GM19238 (cell line): ENCODE results near the gene MAS1.

Source experiments
- DNase-seq: peaks from one replicate; pipeline ENCODE4 v3.0.0; 2011; ENCODE audit warnings: low spot score; ENCODE audit not compliant: insufficient read length

Gene MAS1

DNA sequence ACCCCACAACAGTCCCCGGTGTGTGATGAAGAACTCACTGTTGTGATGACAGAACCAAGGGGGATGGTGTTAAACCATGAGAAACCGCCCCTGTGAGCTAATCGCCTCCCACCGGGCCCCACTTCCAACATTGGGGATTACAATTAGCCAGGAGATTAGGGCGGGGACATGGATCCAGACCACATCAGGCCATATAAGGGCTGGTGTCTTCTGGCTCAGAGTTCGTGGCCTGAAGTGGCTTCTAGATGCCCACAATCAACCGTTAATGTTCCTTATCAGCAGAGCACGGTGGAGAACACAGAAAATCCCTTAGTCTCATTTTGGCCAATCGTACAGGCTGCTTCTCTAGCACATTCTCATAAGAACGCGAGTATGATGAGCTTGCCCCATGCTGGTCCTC, 10.9 kb upstream of the MAS1 start:
- no peak for DNase-seq

DNA sequence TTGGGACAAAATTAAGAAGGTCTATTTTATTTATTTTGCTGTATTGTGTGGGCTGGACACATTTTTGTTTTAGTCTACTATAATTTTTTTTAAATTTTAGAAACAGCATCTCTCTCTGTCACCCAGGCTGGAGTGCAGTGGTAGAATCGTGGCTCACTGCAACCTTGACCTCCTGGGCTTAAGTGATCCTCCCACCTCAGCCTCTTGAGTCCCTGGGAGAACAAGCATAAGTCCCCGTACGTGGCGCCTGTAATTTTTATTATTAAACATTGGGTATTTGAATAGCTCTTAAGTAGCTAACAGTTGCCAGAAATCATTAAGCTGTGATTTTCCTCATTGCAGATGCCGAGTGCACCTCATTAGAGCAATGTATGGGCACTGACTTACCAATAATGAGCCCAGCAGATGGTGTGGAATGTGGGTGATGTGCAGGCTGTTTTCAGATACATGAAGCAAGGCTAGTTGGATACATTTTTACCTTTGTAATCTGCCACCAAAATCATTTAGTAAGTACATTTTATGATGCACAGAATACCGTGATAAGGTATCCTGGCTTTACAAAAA, 10.3 kb upstream of the MAS1 start:
- DNase-seq, result no peak

DNA sequence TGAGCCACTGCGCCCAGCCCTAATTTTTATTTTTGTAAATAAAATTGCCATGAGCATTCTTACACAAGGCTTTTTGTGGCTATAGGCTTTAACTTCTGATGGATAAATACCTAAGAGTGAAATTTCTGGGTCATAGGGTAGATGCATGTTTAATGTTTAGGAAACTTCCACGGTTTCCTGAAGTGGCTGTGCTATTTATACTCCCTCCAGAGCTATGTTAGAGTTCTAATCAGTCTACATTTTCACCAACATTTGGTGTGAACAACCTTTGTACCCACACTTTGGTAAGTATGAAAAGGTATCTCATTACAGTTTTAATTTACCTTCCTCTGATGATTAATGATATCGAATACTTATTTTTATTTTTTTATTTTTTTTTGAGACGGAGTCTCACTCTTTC, 6.1 kb upstream of the MAS1 start:
- DNase-seq, result no peak

DNA sequence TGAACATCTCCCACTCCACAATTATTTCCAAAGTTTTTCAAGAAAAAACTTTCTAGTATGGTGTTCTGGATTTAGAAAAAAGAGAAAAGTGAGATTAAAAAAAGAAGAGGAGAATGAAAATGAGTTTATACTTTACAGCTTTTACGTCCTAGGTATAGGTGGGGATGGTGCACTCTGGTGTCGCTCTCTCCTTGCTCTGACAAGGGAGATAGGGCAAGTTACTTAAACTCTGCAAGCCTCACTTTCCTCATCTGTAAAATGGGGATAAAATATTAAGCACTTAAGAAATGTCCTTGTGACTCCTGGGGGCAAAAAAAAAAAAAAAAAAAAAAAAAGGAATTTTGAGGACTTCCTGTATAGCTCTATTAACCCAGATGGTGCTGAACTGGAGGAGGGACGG, 4.5 kb upstream of the MAS1 start:
- no peak for DNase-seq

DNA sequence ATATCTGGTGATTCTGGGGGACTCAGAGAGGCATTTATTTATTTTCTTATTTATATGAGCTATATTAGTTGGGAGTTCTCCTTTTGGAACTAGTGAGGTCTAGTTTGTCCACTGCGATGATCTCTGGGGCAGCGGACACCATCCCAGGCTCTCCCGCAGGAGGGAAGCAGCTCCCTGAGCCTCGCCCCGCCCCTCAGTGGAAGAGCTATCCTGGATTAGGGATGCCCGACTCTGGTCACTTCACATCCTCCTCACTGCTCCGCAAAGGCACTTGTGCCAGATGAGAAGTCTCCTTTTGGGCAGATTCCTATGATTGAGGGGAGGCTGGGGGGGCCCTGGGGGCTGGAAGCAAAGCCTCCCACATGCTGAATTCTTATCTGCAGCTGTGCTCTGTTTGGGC, 3.6 kb upstream of the MAS1 start:
- DNase-seq, result no peak

DNA sequence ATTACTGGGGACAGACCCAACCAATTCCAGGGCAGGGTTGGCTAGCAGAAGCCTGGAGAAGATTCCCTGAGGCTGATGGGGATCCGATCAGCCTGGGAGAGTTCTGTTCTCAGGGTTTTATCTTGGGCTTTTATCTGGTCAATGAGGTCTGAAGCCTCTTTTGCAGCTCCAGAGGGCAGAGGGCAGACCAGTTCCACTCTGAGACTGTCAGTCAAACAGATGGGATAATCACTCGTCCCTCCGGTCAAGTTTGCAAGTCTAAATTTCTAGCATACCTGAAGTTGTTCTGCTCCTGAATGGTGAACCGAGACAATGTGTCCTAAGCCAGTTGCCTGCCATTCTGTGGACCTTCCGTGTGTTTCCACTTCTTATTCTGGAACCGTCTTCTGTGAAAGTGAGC, 3.0 kb upstream of the MAS1 start:
- DNase-seq, result no peak

DNA sequence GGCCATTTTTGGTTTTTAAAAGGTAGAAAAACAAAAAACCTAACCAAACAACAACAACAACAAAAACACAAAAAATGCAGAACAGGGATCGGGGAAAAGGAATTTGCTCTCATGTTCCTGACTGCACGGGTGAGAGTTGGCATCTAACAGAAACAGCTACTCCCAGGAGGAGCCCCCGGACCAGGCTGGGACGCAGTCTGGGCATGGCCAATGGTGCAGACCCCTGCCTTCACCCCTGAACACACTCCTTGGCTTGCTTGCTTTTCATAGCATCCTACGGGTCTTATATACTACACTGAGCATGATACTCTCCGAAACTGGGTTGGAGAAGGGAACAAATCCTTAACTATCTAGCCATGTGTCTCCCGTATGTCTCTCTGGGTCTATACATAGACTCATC, 587 bp upstream of the MAS1 start:
- no peak for DNase-seq

DNA sequence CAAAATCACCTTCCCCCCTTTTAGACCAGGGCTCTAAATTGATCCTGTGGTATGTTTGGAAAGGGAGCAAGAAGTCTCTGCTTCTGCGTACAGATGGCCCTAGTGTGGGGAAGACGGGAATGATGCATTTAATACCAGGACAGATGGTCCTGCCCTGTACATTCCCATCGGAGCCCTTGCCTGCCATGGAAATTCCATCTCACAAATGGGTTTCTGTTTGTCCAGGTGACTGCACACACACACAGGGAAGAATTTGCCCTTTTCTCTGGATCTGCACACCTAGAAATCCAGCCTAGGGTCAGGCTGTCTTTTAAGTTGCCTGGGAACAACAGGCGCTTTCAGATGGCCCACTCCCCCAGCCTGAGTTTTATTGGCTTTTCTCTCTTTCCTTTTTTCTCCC, 1.3 kb downstream of the MAS1 start:
- DNase-seq, result no peak

DNA sequence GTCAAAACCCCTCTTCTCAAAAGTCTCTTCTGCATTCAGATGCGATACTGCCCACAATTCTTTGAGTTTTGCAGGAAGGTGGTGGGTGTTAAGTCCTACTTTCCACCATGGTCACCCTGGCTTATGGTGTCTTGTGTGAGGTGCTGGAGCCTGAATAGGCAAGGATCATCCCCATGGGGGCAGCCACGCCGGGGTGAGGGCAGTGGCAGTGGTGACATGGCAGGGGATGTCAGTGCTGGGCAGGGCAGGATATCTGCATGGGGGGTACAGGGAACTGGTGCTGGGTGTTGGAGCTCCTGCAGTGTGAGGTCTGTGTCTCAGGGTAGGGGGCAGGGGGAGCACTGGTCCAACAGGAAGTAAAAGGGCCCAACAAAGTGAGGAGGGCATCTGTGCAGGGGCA, 2.3 kb downstream of the MAS1 start:
- no peak for DNase-seq

DNA sequence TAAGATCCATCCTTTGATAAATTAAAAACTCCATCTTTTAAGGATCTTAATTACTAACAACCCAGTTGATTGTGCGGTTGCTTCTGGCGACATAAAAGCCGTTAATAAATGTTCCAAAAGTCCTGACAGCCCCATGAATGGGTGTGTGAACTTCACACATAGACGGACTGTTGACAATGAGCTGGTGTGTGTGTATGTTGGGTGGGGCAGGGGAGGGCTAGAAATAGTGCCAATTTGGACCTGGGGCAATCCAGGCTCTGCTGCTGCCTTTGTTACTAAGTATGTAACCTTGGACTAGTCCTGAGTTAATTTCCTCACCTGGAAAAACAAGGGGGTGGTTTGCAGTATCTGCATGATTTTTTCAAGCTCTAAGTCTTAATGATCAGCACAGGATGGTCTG, 4.2 kb downstream of the MAS1 start:
- no peak for DNase-seq

DNA sequence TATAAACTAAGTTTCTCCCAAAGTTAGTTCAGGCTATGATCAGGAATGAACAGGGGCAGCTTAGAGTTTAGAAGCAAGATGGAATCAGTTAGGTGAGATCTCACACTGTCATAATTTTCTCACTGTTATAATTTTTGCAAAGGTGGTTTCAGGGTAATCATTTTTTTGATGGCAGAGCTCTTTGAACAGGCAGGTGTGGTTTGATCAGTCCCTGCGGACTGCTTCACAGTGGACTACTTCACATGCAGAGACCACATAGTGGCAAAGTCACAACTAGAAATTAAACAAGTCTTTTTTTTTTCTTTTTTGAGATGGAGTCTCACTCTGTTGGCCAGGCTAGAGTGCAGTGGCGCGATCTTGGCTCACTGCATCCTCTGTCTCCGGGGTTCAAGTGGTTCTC, 6.8 kb downstream of the MAS1 start:
- no peak for DNase-seq

DNA sequence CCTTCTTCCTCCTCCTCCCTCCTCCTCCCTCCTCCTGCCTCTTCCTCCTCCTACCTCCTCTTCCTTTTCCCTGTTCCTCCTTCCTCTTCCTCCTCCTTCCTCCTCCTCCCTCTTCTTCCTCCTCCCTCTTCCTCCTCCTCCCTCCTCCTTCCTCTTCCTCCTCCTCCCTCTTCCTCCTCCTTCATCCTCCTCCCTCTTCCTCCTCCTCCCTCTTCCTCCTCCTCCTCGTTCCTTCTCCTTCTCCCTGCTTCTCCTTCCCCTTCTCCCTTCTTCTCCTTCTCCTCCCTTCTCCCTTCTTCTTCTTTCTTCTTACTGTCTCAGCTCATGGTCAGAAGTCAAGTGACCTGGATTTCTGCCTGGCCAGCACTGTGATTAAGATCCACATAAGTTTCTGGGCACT, 7.7 kb downstream of the MAS1 start:
- no peak for DNase-seq

DNA sequence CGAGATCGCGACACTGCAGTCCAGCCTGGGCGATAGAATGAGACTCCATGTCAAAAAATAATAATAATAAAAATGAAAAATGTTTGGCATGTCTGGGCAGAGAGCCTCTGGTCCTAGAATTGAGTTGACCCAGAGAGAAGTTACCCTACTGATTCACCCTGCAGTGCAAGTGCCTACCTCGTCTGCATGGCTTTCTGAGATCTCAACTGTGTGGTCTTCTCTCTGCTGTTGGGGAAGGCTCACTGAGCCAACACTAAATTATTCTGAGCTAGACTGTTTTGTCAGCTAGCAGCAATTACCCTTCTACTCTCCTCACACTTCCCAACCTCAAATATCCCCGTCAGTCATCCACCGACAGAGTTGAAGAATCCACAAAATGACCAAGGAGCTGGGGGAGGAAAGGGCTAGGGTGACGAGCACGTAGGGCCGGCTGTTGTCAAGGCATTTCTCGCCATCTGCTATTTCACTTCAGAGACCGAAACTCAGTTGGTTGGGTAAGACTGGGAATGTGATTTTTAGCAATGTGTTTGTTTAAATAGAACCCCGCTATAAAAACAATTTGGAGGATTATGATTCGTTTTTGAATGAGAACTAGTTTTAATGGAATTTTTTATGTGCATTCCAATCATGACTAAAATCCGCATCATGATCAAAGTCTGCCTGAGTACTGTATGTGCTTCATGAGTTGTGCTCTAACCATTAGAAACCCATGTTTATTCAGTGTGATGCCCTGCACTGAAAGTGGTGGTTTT, 9.4 kb downstream of the MAS1 start:
- DNase-seq, result no peak

DNA sequence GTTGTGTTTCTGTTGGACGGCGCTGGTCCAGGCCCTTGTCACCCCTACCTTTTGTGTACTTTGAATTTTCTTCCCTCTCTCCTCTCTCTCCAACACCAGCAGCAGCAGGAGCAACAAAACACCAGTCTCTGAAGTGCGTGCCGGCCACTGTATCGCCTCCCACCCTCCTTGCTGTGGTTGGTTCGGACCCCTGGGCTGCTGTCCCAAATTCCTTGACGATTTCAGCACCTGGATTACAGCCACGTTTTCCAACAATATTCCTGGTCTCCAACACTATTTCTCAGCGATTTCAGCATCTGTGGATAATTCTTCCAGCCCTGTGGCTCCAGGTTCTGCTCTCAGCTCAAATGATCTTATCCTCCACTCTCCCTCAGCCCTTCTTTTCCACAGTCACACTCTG, 11.8 kb downstream of the MAS1 start:
- no peak for DNase-seq

DNA sequence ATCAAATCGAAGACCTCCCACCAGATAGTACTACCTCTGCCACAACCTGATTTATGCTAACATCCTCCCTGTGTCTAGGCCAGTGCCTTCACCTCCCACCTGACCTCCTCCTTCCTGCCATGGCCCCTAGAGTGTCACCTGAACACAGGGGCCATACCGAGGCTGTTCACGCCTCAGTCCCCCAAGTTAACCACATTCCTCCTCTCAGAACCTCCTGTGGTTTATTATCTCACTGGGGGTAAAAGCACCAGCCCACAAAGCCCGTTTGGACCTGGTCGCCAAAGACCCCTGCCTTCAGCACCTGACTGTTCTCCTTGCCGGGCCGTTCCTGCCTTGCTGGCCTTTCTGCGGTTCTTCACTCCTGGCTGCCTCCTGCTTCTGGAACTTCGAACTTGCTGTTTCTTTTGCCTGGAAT, 13.7 kb downstream of the MAS1 start:
- no peak for DNase-seq

DNA sequence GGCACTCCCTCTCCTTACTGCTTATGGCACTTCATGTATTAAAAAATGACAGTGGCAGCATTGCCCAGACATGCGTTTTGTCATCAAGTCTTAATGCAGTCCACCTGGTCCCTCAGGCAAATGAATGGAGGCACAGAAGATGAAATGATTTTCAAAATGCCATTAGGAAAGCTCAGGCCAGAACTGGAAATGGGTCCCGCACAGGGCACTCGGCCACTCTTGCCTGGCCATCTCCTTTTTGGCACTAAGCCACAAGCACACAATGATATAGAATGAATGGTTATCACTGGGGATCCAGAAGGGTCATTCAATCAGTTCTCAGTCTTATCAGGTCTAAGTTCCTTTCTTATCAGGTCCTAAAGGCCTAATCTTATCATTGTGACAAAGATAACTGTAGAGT, 15.6 kb downstream of the MAS1 start:
- no peak for DNase-seq

DNA sequence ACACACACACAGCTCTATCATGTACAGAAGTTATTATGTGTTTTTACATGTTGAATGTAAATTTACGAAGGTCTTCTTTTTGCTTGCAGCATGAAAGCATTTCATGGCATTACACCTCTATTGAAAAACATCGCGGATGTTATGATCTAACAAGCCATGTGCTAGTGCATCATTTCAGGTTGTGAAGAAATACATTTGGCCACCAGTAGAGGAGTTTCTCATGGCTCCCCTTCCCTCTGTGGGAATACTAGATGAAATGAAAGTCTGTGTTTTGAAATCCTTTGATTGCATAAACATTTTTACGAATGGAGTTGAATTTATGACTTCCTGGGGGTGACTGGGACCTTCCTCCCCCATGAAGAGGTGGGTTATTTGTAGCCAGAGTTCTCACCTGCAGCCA, 17.7 kb downstream of the MAS1 start:
- no peak for DNase-seq

DNA sequence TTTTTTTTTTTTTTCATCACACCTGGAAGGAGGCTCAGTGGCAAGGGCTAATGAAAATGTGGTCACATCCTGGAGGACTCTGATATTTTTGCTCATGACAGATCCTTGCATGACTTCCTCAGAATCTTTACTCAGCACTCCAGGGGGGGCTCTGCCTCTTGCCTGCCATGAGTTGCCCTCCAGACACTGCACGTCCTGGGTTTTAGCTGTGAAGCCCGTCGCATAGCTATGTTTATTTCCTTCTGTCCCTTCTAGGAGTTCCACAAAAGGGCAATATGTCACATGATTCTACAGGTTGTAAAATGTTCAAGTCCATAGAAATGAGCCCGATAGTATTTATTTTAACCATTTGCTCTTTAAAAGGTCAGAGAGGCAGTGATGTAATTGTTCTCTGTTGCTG, 18.2 kb downstream of the MAS1 start:
- no peak for DNase-seq

DNA sequence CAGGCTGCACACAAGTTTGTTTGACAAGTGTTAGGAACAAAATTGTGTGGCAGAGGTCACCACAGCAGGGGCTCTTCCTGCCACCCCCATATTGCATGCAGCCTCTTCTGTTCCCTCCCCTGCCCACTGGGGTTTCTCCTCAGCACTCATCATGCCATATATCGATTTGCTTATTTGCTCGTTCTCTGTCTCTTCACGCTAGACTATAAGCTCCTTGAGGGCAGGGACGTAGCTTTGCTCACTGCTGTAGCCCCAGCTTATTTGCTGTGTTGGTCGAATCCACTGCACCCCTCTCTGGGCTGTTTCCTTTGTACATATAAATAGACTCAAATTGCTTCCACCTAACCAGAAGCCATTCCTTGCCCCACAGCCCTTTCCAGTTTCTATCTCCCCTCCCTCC, 19.6 kb downstream of the MAS1 start:
- DNase-seq, result no peak

DNA sequence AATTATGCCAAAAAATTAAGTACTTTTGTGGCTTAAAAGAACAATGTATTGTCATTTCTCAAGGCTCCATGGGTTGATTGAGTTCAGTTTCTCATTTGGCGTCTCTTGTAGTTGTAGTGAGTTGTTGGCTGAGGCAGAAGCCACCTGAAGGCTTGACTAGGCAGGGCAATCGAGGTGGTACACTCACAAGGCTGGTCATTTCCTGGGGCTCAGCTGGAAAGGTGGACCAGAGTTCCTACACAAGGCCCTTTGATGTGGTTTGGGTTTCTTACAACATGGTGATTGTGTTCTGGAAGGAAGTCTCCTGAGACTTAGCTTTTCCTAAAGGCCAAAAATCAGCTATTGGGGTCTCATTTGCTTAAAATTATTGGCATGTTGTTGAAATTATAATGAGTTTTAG, 22.6 kb downstream of the MAS1 start:
- no peak for DNase-seq

DNA sequence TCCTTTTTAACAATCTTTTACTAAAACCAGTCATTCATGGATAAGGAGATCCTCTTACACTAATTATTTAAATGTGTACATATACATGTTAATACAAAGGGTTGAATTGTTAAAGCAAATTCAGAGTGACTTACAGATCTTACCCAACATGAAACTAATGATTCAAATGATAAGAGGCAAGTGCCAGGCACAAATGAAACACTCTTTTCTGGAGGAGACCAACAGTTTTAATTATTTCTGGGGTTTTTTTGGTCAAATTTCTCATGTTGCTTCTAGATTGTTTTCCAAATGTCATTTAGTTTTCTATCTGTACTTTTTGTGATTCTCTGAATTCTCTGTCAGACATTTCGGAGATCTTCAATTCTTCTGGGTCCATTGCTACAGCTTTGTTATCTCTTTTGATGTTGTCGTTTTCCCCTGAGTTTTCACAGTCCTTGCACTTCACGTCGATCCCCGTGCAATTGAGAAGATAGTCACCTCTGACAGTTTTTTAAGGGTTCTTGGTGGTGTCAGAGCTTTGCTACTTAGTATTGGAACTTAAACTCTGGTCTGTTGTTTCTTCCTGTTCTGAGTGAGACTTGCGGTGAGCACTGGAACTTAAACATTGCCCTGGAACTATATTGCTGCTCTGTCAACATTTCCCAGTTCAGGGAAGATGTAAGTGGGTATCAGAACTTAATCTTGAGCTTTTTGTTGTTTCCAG, 23.2 kb downstream of the MAS1 start:
- DNase-seq, result no peak

DNA sequence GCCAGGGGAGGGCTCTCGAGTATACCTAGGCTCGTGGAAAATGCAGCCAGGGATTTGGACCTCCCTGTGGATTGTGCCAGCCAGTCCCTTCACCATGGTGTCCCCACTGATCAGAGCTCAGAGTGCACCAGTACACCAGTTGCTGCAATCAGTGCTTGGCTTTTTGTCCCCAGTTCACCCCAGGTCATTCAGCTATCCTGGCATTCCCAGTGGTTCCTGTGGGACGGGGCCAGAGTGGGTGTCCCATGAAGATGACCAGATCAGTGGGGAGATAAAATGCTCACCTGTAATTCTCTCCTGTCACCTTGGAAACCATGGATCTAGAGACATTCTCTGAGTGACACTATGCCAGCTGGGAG, 23.8 kb downstream of the MAS1 start:
- no peak for DNase-seq

DNA sequence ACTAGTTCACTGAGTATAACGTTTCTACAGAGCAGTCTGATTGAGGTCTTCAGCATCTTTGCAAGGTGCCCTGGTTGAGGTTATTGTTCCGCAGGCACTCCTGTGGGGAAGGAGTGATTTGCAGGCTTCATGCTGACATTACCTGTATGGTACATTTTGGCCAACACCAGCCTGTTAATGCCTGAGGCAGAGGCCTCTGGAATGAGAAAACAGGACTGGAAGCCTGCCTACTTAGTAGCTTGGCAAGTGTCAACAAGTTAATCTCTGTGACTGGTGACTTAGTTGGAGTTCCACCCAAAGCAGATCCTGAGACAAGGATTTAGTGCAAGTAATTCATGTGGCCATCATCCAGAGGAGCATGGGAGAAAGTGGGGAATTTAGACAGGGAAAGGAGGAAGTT, 24.6 kb downstream of the MAS1 start:
- no peak for DNase-seq
